ENCODE data around the gene MAP2K5.
A peak's percentile ranks its signal among the peaks of the same experiment; 100 is the strongest.

MAP2K5 gene

GRCh38 chr15:67521783-67522568, 20.5 kb upstream of the MAP2K5 start:
- DNase-seq: no peak

GRCh38 chr15:67523330-67523729, 19.2 kb upstream of the MAP2K5 start:
- no peak for DNase-seq

GRCh38 chr15:67524235-67524634, 18.3 kb upstream of the MAP2K5 start:
- no peak for DNase-seq

GRCh38 chr15:67528513-67528912, 14.0 kb upstream of the MAP2K5 start:
- DNase-seq: no peak

- no peak for DNase-seq
These were observed 11.1 kb upstream of the MAP2K5 start for GRCh38 chr15:67531379-67531914.

- no peak for DNase-seq
These were observed 8.6 kb upstream of the MAP2K5 start for GRCh38 chr15:67533873-67534272.

- no peak for DNase-seq
These were observed 8.1 kb upstream of the MAP2K5 start for GRCh38 chr15:67534360-67534759.

- no peak for DNase-seq
These were observed 4.7 kb upstream of the MAP2K5 start for GRCh38 chr15:67537771-67538170.

- no peak for DNase-seq
These were observed 830 bp downstream of the MAP2K5 start for GRCh38 chr15:67543348-67543718.

GRCh38 chr15:67544475-67544874, 2.0 kb downstream of the MAP2K5 start:
- no peak for DNase-seq

GRCh38 chr15:67545864-67546263, 3.4 kb downstream of the MAP2K5 start:
- DNase-seq: no peak

- no peak for DNase-seq
These were observed 4.6 kb downstream of the MAP2K5 start for GRCh38 chr15:67547064-67547463.

- no peak for DNase-seq
These were observed 5.3 kb downstream of the MAP2K5 start for GRCh38 chr15:67547836-67548235.

- no peak for DNase-seq
These were observed 5.8 kb downstream of the MAP2K5 start for GRCh38 chr15:67548236-67548852.

GRCh38 chr15:67548862-67549651, 6.6 kb downstream of the MAP2K5 start:
- DNase-seq: peak; percentile 50

- DNase-seq: no peak
These were observed 7.2 kb downstream of the MAP2K5 start for GRCh38 chr15:67549736-67550135.

- DNase-seq: no peak
These were observed 8.0 kb downstream of the MAP2K5 start for GRCh38 chr15:67550522-67550921.

GRCh38 chr15:67551207-67551743, 8.8 kb downstream of the MAP2K5 start:
- no peak for DNase-seq

GRCh38 chr15:67554580-67554979, 12.1 kb downstream of the MAP2K5 start:
- no peak for DNase-seq

- DNase-seq: no peak
These were observed 14.6 kb downstream of the MAP2K5 start for GRCh38 chr15:67556976-67557570.

- DNase-seq: no peak
These were observed 16.0 kb downstream of the MAP2K5 start for GRCh38 chr15:67558502-67558901.

GRCh38 chr15:67559158-67559557, 16.7 kb downstream of the MAP2K5 start:
- DNase-seq: no peak

- no peak for DNase-seq
These were observed 17.1 kb downstream of the MAP2K5 start for GRCh38 chr15:67559576-67559975.
